ENCODE measurements around the gene GNG7. TPM values are rescaled to one million over a fixed set of nuclear protein-coding genes. Genes with fewer than 3 reads are reported as not detected.

Gene GNG7
- polyA plus RNA-seq, 3 donors from 2014 or later: 0.22 to 0.84 (median 0.33) TPM

Other genes starting within 250 kb of the GNG7 start
- gene LMNB2, start 245.7 kb downstream of the GNG7 start, polyA plus RNA-seq: 1 to 10 TPM; 4.6 to 8.4 (median 5.0) TPM
- 100 to 1,000 TPM in 1 of 3 donors, 10 to 100 TPM in 2; 68.0 to 105 (median 72.9) TPM for gene GADD45B, start 226.6 kb downstream of the GNG7 start, polyA plus RNA-seq
- gene DIRAS1, start 18.7 kb upstream of the GNG7 start, polyA plus RNA-seq: not detected
- 10 to 100 TPM; 43.8 to 63.7 (median 46.8) TPM for gene SLC39A3, start 37.3 kb upstream of the GNG7 start, polyA plus RNA-seq
- gene SGTA, start 80.6 kb upstream of the GNG7 start, polyA plus RNA-seq: 10 to 100 TPM; 32.1 to 47.6 (median 34.3) TPM
- 10 to 100 TPM; 20.0 to 39.9 (median 31.6) TPM for gene THOP1, start 82.8 kb upstream of the GNG7 start, polyA plus RNA-seq
- 1 to 10 TPM in 1 of 3 donors, under 1 TPM in 1, not detected in 1; 0.87 to 4.1 TPM for gene ZNF554, start 117.2 kb upstream of the GNG7 start, polyA plus RNA-seq
- gene ZNF555, start 138.8 kb upstream of the GNG7 start, polyA plus RNA-seq: 1 to 10 TPM; 3.2 to 7.1 (median 3.8) TPM
- not detected for gene ZNF556, start 164.6 kb upstream of the GNG7 start, polyA plus RNA-seq
- 1 to 10 TPM; 3.4 to 8.5 (median 3.7) TPM for gene ZNF57, start 198.2 kb upstream of the GNG7 start, polyA plus RNA-seq
- 1 to 10 TPM in 2 of 3 donors, not detected in 1; 1.1 to 2.1 TPM for gene ZNF77, start 242.3 kb upstream of the GNG7 start, polyA plus RNA-seq

Measured in immature natural killer cell (primary cell).